Keratinocyte (primary cell): ENCODE results near the gene AGER.

Experiments
- EZH2 ChIP-seq: IDR thresholded peaks from one replicate; pipeline ENCODE4 v1.6.1; 2012; ENCODE audit warnings: inconsistent platforms, mild to moderate bottlenecking, low read length, moderate library complexity
- TF ChIP-seq, protein P1 (sequence below), 3 experiments: IDR thresholded peaks in 1 of 3; conservative IDR thresholded peaks in 1 of 3; optimal IDR thresholded peaks in 1 of 3; 2 replicates in 2 of 3; 3 replicates in 1 of 3; pipeline versions ENCODE3 to v1.5.1; 2011; ENCODE audit warnings: low read length in 3 of 3, mild to moderate bottlenecking in 3 of 3, moderate library complexity in 2 of 3, control low read depth in 1 of 3, inconsistent platforms in 1 of 3; ENCODE audit not compliant: insufficient read depth in 2 of 3; ENCODE audit errors: extremely low read depth in 1 of 3

DNA sequence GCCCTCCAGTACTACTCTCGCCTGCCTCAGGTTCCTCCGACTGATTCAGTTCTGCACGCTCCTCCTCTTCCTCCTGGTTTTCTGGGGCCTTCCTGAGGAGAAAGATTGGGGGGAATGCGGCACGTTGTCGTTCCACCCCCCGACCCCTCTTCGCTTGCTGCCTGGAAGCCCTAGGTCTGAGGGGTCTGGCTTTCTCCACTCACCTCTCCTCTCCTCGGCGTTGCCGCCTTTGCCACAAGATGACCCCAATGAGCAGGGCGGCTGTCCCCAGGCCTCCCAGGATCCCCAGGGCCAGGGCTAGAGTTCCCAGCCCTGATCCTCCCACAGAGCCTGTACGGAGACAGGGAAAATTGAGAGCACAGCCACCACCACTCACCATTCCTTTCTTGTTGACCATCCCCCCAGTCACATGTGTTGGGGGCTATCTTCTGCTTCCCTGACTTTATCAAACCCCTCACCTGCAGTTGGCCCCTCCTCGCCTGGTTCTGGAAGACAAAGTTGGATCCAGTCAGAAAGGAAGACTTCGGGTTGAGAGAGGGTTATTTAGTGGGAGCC is 2.8 kb downstream of the AGER start:
- TF ChIP-seq, protein P1, sequence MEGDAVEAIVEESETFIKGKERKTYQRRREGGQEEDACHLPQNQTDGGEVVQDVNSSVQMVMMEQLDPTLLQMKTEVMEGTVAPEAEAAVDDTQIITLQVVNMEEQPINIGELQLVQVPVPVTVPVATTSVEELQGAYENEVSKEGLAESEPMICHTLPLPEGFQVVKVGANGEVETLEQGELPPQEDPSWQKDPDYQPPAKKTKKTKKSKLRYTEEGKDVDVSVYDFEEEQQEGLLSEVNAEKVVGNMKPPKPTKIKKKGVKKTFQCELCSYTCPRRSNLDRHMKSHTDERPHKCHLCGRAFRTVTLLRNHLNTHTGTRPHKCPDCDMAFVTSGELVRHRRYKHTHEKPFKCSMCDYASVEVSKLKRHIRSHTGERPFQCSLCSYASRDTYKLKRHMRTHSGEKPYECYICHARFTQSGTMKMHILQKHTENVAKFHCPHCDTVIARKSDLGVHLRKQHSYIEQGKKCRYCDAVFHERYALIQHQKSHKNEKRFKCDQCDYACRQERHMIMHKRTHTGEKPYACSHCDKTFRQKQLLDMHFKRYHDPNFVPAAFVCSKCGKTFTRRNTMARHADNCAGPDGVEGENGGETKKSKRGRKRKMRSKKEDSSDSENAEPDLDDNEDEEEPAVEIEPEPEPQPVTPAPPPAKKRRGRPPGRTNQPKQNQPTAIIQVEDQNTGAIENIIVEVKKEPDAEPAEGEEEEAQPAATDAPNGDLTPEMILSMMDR (optimal IDR thresholded peaks at IDR 0.05 in 1 of 3, IDR thresholded peaks at IDR 0.05 in 1 of 3, conservative IDR thresholded peaks at IDR 0.05 in 1 of 3; ENCODE audit: extremely low read depth in 1 of 3, insufficient read depth in 2 of 3, low read length in 3 of 3) = no peak
- no peak for TF ChIP-seq EZH2
